ENCODE results near the gene FETUB.
A peak's percentile ranks its signal among the peaks of the same experiment; 100 is the strongest.

Gene FETUB

DNA sequence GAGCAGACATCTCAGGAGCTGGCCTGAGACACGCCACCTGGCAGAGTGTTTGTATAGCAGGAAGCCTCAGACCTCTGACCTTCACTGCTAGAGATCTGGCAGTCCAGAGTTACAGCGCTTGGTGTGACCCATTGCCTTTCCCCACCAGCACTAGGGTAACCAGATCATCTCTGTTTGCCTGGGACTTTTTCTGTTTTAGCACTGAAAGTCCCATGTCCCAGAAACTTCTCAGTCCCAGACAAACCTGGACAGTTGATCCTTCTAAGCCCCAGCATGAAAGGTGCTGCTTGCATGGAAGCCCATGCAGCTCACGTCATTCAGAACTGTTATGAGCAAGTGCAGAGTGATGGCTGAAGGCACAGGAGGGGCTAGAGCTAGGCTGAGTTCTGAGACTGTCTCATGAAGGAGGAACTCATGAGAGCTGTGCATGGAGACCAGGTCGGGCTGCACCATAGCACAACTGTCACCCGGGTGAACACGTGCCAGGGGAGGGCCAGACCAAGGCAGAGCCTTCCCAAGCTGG is 45.5 kb upstream of the FETUB start:
- WGBS (ENCODE audit: extremely low coverage, insufficient coverage, insufficient read length), result no CpG with 5 or more reads among the region's 6 CpGs
- Histone ChIP-seq H3K79me1 (ENCODE audit: low read length) (peaks cover 2% of the 10 kb centered on the region), H2AFZ (ENCODE audit: insufficient read depth, low read length, poor library complexity) (no peak overlapping the region), H3K36me3 (ENCODE audit: control insufficient read depth in 1 of 2, insufficient read depth in 2 of 2, low read length in 2 of 2) (no peaks in the 10 kb centered on the region), H4K8ac (ENCODE audit: low read depth, low read length) (no peak overlapping the region), H3K14ac (ENCODE audit: low read length) (no peak overlapping the region), H3K9me3 (ENCODE audit: insufficient read depth, low read depth, low read length) (no peaks in the 10 kb centered on the region), H3K27ac (ENCODE audit: low read depth, low read length) (no peak overlapping the region), H3K18ac (ENCODE audit: low read length) (no peak overlapping the region), H3K23ac (ENCODE audit: low read length) (no peak overlapping the region), H3K4me1 (ENCODE audit: control insufficient read depth in 1 of 2, insufficient read depth in 2 of 2, low read length in 2 of 2) (peaks cover 11 to 14% of the 10 kb centered on the region in 2 experiments), H4K91ac (ENCODE audit: low read depth, low read length) (no peak overlapping the region), H3K4ac (ENCODE audit: low read depth, low read length) (no peak overlapping the region), H2BK12ac (ENCODE audit: low read length) (no peak overlapping the region), H2BK120ac (ENCODE audit: insufficient read depth, low read length, poor library complexity) (no peak overlapping the region), H2AK5ac (ENCODE audit: low read length) (no peak overlapping the region), H3K27me3 (ENCODE audit: insufficient read depth, low read length) (no peaks in the 10 kb centered on the region), H3K4me3 (ENCODE audit: low read depth, low read length) (no peak overlapping the region), H3K4me2 (ENCODE audit: low read length) (no peak overlapping the region), H2BK5ac (ENCODE audit: low read depth, low read length, poor library complexity) (no peak overlapping the region), H4K12ac (ENCODE audit: low read depth, low read length) (no peak overlapping the region), H3K9ac (ENCODE audit: low read length) (no peak overlapping the region), H3K79me2 (ENCODE audit: control insufficient read depth, insufficient read depth, low read length, poor library complexity) (no peaks in the 10 kb centered on the region)
- DNase-seq, result no peak

DNA sequence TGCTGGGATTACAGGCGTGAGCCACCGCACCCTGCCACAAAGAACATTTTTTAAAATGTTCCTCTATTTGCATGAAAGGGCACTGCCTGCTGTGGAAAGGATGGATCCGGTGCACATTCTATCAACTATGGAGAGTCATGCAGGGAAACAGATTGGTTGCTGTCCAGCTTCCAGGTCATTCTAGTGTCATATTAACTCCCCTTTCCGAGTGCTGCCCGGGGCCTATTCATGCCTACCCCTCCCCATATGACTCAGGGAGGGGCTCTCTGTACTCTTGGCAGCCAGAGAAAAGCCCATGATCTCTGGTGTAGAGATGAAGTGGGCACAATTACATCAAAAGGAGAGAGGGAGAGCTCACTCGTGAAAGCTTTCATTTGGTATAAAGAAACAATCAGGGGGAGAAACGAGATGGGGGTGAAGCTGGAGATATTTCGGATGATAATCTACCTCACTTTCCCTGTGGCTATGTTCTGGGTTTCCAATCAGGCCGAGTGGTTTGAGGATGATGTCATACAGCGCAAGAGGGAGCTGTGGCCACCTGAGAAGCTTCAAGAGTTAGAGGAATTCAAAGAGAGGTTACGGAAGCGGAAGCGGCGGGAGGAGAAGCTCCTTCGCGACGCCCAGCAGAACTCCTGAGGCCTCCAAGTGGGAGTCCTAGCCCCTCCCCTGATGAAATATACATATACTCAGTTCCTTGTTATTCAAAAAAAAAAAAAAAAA is 43.5 kb upstream of the FETUB start:
- Histone ChIP-seq H2BK120ac (ENCODE audit: insufficient read depth, low read length, poor library complexity) (peak overlapping the region; percentile 24), H3K18ac (ENCODE audit: low read length) (peak overlapping the region; percentile 40), H3K79me2 (ENCODE audit: control insufficient read depth, insufficient read depth, low read length, poor library complexity) (no peaks in the 10 kb centered on the region), H2AFZ (ENCODE audit: insufficient read depth, low read length, poor library complexity) (peak overlapping the region; percentile 86), H3K4ac (ENCODE audit: low read depth, low read length) (no peak overlapping the region), H4K91ac (ENCODE audit: low read depth, low read length) (peak overlapping the region; percentile 71), H3K9me3 (ENCODE audit: insufficient read depth, low read depth, low read length) (no peaks in the 10 kb centered on the region), H3K79me1 (ENCODE audit: low read length) (peaks cover 2% of the 10 kb centered on the region), H2BK12ac (ENCODE audit: low read length) (peak overlapping the region; percentile 43), H3K9ac (ENCODE audit: low read length) (no peak overlapping the region), H3K14ac (ENCODE audit: low read length) (no peak overlapping the region), H2BK5ac (ENCODE audit: low read depth, low read length, poor library complexity) (no peak overlapping the region), H3K4me2 (ENCODE audit: low read length) (peak overlapping the region; percentile 48), H3K36me3 (ENCODE audit: control insufficient read depth in 1 of 2, insufficient read depth in 2 of 2, low read length in 2 of 2) (no peaks in the 10 kb centered on the region), H3K23ac (ENCODE audit: low read length) (no peak overlapping the region), H3K4me3 (ENCODE audit: low read depth, low read length) (no peak overlapping the region), H3K27me3 (ENCODE audit: insufficient read depth, low read length) (no peaks in the 10 kb centered on the region), H3K27ac (ENCODE audit: low read depth, low read length) (no peak overlapping the region), H4K8ac (ENCODE audit: low read depth, low read length) (peak overlapping the region; percentile 40), H4K12ac (ENCODE audit: low read depth, low read length) (no peak overlapping the region), H2AK5ac (ENCODE audit: low read length) (no peak overlapping the region), H3K4me1 (ENCODE audit: control insufficient read depth in 1 of 2, insufficient read depth in 2 of 2, low read length in 2 of 2) (peaks cover 11 to 14% of the 10 kb centered on the region in 2 experiments)
- peak; percentile 49 to 72 for DNase-seq
- WGBS (ENCODE audit: extremely low coverage, insufficient coverage, insufficient read length), result no CpG with 5 or more reads among the region's 17 CpGs

DNA sequence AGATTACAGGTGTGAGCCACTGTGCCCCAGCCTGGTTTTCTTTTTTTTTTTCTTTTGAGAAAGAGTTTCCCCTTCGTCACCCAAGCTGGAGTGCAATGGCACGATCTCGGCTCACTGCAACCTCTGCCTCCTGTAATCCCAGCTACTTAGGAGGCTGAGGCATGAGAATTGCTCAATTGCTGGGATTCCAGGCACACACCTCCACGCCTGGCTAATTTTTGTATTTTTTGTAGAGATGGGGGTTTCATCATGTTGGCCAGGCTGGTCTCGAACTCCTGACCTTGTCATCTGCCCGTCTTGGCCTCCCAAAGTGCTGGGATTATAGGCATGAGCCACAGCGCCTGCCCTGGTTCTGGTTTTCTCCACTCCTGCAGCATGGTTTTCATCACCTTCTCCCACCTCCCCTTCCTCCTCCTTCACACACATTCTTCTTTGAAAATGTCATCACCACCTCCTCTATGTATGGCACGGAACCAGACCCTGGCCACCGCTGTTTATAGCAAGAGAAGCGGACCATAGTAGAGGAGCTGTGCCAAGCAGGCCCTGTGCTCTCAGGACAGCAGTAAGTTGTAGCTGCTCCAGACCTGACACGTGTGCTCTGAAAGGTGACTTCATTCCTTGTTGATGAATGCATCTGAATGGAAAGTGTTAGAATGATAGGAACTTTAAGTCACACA is 42.0 kb upstream of the FETUB start:
- no peaks in the 10 kb centered on the region for H3K27me3 ChIP-seq (ENCODE audit: insufficient read depth, low read length)
- H3K79me2 ChIP-seq (ENCODE audit: control insufficient read depth, insufficient read depth, low read length, poor library complexity), result no peaks in the 10 kb centered on the region
- no peak overlapping the region for H3K4ac ChIP-seq (ENCODE audit: low read depth, low read length)
- peak; percentile 67 to 79 for DNase-seq
- no peaks in the 10 kb centered on the region for H3K36me3 ChIP-seq (ENCODE audit: control insufficient read depth in 1 of 2, insufficient read depth in 2 of 2, low read length in 2 of 2)
- H3K14ac ChIP-seq (ENCODE audit: low read length), result no peak overlapping the region
- no peak overlapping the region for H4K12ac ChIP-seq (ENCODE audit: low read depth, low read length)
- H2BK12ac ChIP-seq (ENCODE audit: low read length), result no peak overlapping the region
- no peak overlapping the region for H3K9ac ChIP-seq (ENCODE audit: low read length)
- no peak overlapping the region for H3K27ac ChIP-seq (ENCODE audit: low read depth, low read length)
- H2BK120ac ChIP-seq (ENCODE audit: insufficient read depth, low read length, poor library complexity), result no peak overlapping the region
- no peak overlapping the region for H4K91ac ChIP-seq (ENCODE audit: low read depth, low read length)
- WGBS (ENCODE audit: extremely low coverage, insufficient coverage, insufficient read length), result no CpG with 5 or more reads among the region's 11 CpGs
- no peak overlapping the region for H2AK5ac ChIP-seq (ENCODE audit: low read length)
- no peak overlapping the region for H3K4me2 ChIP-seq (ENCODE audit: low read length)
- no peak overlapping the region for H3K23ac ChIP-seq (ENCODE audit: low read length)
- H3K4me3 ChIP-seq (ENCODE audit: low read depth, low read length), result no peak overlapping the region
- H3K79me1 ChIP-seq (ENCODE audit: low read length), result peaks cover 2% of the 10 kb centered on the region
- H3K4me1 ChIP-seq (ENCODE audit: control insufficient read depth in 1 of 2, insufficient read depth in 2 of 2, low read length in 2 of 2), result peaks cover 14% of the 10 kb centered on the region in 2 experiments
- H2BK5ac ChIP-seq (ENCODE audit: low read depth, low read length, poor library complexity), result no peak overlapping the region
- no peaks in the 10 kb centered on the region for H3K9me3 ChIP-seq (ENCODE audit: insufficient read depth, low read depth, low read length)
- no peak overlapping the region for H3K18ac ChIP-seq (ENCODE audit: low read length)
- H4K8ac ChIP-seq (ENCODE audit: low read depth, low read length), result no peak overlapping the region
- H2AFZ ChIP-seq (ENCODE audit: insufficient read depth, low read length, poor library complexity), result no peak overlapping the region

DNA sequence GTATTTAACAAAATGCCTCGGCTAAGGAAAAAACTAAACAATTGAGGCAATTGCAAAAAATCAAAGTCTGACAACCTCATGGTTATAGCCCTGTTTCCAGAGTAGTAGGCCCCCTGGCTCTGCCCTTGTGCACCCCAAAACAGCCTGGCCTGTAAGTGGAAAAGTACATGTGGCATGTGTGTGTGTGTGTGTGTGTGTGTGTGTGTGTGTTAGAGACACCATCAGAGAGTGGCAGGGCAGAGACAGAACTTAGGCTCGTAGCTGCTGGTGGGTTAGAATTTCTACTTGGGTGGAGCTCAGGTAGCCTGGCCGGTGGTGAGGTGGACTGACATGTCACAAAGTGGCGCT is 41.4 kb upstream of the FETUB start:
- H3K4me3 ChIP-seq (ENCODE audit: low read depth, low read length), result no peak overlapping the region
- no peak overlapping the region for H3K18ac ChIP-seq (ENCODE audit: low read length)
- no peak overlapping the region for H4K8ac ChIP-seq (ENCODE audit: low read depth, low read length)
- no peak overlapping the region for H2BK5ac ChIP-seq (ENCODE audit: low read depth, low read length, poor library complexity)
- H3K23ac ChIP-seq (ENCODE audit: low read length), result no peak overlapping the region
- H3K36me3 ChIP-seq (ENCODE audit: control insufficient read depth in 1 of 2, insufficient read depth in 2 of 2, low read length in 2 of 2), result no peaks in the 10 kb centered on the region
- no peak overlapping the region for H3K14ac ChIP-seq (ENCODE audit: low read length)
- H3K4ac ChIP-seq (ENCODE audit: low read depth, low read length), result no peak overlapping the region
- peak overlapping the region; percentile 41 for H2AK5ac ChIP-seq (ENCODE audit: low read length)
- H4K91ac ChIP-seq (ENCODE audit: low read depth, low read length), result no peak overlapping the region
- H3K79me2 ChIP-seq (ENCODE audit: control insufficient read depth, insufficient read depth, low read length, poor library complexity), result no peaks in the 10 kb centered on the region
- H2BK12ac ChIP-seq (ENCODE audit: low read length), result peak overlapping the region; percentile 11
- H3K4me2 ChIP-seq (ENCODE audit: low read length), result no peak overlapping the region
- H2AFZ ChIP-seq (ENCODE audit: insufficient read depth, low read length, poor library complexity), result no peak overlapping the region
- no CpG with 5 or more reads among the region's 4 CpGs for WGBS (ENCODE audit: extremely low coverage, insufficient coverage, insufficient read length)
- H3K27ac ChIP-seq (ENCODE audit: low read depth, low read length), result no peak overlapping the region
- H3K9ac ChIP-seq (ENCODE audit: low read length), result no peak overlapping the region
- H3K9me3 ChIP-seq (ENCODE audit: insufficient read depth, low read depth, low read length), result no peaks in the 10 kb centered on the region
- H3K79me1 ChIP-seq (ENCODE audit: low read length), result peaks cover 2% of the 10 kb centered on the region
- H2BK120ac ChIP-seq (ENCODE audit: insufficient read depth, low read length, poor library complexity), result no peak overlapping the region
- H4K12ac ChIP-seq (ENCODE audit: low read depth, low read length), result no peak overlapping the region
- peaks cover 14% of the 10 kb centered on the region in 2 experiments for H3K4me1 ChIP-seq (ENCODE audit: control insufficient read depth in 1 of 2, insufficient read depth in 2 of 2, low read length in 2 of 2)
- DNase-seq, result peak in 1 of 2 donors; percentile 27
- H3K27me3 ChIP-seq (ENCODE audit: insufficient read depth, low read length), result no peaks in the 10 kb centered on the region

Measured in trophoblast cell (in vitro differentiated cells and primary cell).